ENCODE data around the gene FETUB.
"Not testable (repeated sequence)": the region's sequence is repeated elsewhere in the genome, so short reads cannot be mapped to it uniquely, and the experiment has no call there.

Gene FETUB

DNA sequence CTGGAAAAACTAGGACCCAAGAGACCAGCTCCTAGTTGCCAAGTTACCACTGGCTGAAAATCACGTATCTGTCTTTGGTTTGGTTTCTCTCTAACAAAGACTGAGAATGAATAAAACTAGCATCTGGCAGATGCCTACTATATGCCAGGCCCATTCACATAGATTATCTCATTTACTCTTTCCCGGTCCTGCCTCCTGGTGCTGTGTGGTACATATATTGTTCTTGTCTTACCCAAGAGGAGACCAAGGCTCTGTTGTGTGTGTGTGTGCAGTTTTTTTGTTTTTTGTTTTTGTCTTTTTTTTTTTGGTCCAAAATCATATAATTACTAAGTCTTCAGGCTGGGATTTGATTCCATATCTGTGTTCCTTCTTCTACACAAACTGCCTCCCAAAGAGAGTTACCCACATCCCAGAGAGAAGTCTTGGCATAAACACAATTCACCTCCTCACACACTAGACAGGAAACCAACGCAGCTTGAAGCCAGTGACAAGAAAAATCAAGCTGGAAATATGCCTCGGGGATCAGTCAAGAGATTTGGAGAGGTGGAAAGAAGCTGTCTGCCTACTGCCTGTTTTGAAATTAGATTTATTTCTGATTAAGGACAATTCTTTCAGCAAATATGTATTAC lies 26.4 kb upstream of the FETUB start:
- peak; percentile 6 for DNase-seq

DNA sequence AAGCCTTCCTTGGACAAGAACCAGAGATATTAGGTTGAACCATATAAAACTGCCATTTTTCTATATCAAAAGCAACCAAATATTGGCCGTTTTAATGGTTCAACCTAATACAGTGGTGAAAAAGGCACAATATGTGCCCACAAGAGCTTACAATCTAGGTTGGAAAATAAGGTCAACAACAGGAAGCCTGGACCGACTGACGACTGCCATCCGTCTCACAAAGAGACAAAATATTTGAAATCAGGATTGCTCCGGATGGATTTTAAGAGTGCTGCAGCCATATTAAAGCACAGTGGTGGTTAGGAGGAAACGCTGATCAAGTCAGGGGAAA lies 26.0 kb upstream of the FETUB start:
- no peak for DNase-seq

GRCh38 chr3:186614597-186615483 lies 25.4 kb upstream of the FETUB start:
- peak; percentile 66 for DNase-seq

- DNase-seq: no peak
These were observed 23.9 kb upstream of the FETUB start for GRCh38 chr3:186616299-186616617.

- DNase-seq: peak; percentile 94
These were observed 22.9 kb upstream of the FETUB start for GRCh38 chr3:186617036-186617946.

DNA sequence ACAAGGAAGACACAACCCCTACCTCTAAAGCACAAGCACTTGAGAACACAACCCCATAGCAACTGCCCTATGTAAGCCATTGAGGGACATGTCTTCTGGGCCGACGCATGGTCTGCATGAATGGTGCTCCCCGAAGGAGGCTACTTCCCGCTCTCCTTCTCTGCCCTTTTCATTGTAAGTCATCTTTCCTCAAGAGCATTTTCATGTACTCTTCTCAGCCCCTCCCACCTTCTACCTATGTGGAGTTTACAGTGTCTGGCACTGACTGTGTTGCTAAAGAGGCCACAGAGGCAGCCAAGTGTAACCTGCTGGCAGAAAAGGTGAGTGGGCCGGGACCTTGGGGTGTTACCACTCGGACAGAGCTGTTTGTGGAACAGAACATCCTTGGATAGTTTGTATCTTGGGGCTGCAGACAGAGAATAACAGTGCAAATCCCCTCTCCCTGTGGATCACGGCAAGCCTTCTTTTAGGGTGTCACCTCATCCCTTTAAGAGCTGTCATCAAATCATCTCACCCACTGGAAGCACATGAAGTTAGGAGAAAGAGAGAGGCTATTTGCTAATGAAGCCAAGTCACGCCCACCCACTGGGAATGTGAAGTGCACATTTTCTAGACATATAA lies 21.8 kb upstream of the FETUB start:
- no peak for DNase-seq

GRCh38 chr3:186619787-186620212 lies 20.4 kb upstream of the FETUB start:
- DNase-seq: no peak

DNA sequence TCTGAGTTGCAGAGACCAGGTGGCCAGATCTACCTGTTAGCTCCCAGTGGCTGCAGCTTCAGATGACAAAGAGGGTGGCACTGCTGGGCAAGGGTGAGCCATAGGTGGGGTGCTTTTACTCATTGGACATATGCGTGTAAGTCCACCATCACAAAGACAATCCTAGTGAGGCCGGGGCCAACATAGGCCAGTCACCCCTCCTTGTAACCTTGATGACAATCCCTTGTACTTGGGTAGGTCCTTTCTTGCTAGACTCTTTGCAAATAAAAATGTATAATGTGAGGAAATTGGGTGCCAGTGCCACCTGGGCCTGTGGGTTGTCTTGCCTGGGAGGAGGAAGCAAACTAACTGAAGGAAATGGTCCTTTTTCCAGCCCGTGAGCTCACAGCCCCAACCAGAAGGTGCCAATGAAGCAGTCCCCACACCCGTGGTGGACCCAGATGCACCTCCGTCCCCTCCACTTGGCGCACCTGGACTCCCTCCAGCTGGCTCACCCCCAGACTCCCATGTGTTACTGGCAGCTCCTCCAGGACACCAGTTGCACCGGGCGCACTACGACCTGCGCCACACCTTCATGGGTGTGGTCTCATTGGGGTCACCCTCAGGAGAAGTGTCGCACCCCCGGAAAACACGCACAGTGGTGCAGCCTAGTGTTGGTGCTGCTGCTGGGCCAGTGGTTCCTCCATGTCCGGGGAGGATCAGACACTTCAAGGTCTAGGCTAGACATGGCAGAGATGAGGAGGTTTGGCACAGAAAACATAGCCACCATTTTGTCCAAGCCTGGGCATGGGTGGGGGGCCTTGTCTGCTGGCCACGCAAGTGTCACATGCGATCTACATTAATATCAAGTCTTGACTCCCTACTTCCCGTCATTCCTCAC lies 19.7 kb upstream of the FETUB start:
- no peak for DNase-seq

- DNase-seq: no peak
These were observed 18.1 kb upstream of the FETUB start for GRCh38 chr3:186621894-186622650.

DNA sequence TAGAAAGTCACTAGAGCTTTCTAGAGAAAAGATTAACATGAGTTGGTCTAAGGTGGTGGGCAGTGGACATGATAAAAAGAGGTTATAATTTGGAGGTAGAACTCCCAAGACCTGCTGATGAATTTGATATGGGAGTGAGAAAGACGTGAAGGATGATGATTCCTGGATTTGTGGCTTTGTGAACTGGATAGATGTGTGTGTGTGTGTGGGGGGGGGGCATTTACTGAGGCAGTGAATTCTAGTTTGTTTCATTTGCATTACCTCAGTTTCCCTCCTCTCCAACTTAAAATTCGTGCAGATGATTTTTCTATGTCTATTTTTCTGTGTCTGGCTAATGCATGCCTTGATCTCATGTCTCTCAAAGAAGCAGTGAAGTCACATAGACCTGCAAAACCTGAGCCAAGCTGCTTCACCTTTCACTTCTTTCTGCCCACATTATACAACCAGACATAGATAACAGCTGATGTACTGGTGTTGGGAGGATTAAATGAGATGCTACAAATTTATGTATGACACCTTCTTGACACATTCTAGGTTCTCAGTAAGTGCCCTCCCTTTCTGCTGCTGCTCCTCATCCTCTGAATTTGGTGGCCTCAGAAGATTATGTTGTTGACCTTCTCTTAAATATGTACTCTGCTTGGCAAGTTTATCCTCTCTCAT lies 17.4 kb upstream of the FETUB start:
- DNase-seq: no peak

DNA sequence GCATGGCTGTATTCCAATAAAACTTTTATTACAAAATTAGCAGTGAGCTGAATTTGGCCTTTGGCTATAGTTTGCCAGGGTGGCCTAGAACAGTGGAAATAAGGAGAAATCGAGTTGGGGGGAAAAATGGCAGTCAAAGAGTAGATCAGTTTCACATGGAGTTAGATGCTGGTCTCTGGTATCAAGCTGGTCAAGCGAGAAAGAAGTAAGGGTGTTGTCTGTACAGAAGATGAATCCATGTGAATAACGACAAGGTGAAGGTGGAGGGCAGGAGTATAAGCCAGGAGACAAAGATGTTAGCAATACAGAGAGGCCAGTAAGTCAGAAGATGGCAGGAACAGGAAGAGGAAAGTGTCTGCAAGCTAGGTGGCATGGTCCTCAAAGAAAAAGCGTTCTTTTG lies 15.6 kb upstream of the FETUB start:
- no peak for DNase-seq

DNA sequence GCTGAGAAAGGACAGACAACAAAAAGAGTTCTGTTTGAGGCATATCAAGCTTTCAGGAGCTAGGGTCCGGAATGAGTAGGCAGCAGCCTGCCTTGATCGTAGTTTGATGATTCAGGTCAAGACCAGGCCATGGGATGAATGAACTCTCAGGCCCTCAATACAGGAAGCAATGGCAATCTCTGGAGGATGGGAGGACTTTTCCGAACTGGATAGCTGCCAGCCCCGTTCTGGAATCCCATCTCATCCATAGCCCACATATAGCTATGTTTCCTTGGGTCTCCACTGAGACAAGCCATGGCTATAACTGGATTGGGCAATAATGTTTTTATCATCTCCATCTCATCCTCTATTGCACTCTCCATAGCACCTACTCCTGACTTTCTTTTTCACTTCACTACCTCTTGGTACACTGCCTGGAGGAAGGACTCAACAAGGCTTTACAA lies 14.6 kb upstream of the FETUB start:
- DNase-seq: no peak

- DNase-seq: no peak
These were observed 13.8 kb upstream of the FETUB start for GRCh38 chr3:186626254-186626847.

DNA sequence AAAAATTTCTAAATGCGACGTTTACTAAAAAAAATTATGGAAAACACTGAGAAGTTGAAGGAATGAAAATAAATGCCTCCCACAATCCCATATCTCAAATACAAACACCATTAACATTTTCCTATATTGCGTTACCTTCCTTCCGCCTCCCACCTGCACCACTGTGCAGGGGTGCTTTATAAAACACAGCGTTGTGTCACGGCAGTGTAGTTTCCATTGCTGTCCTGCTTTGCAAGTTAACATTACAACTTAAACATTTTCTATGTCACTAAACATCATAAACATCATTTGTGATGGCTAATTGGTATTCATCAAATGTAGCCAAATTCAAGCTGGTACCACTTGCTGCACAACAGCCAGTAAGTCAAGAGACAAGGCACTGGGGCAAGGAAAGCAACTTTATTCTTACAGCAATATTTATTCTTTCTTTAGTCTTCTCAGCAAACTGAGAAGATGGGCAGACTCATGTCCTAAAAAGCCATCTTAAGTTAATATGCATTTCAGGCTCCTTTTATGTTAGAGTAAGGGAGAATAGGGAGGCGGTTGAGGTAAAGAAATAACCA lies 12.3 kb upstream of the FETUB start:
- DNase-seq: no peak

- DNase-seq: no peak
These were observed 11.4 kb upstream of the FETUB start for GRCh38 chr3:186628756-186629155.

- no peak for DNase-seq
These were observed 9.1 kb upstream of the FETUB start for GRCh38 chr3:186630950-186631641.

DNA sequence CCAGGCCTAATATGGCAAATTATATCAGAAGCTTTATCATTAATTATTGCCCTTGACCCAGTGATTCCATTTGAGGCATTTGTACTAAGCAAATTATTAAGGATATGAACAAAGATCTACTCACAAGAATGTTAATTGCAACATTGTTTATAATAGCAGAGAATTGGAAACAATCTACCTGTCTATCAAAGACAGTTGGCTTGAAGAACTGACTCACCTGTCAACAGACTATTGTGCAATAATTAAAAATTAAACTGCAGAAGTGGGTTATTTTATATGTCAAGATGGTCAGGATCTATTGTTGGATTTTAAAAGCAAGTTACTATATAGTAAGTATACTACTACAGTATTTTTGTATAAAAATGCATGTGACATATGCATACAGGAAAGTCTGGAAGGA lies 6.7 kb upstream of the FETUB start:
- no peak for DNase-seq

- not testable (repeated sequence) for DNase-seq
These were observed 6.0 kb upstream of the FETUB start for GRCh38 chr3:186634207-186634606.

DNA sequence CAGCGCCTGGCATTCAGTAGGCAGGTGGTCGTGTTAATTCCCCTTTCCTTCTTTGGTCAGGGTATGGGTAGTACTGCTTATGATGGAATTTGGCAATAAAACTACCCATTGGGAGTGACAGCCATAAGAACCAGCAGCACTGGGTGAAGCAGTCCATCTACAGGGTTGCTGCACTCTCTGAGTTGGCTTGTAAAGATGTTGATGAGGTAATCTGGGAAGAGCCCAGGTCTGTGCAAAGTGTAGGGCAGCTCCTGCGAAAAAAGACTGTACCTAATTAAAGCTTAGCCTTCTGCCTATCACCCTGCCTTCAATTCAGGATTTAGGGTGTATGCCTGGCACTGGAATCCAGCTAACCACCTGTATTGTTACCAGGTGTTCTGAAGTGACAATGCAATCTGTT lies 4.7 kb upstream of the FETUB start:
- no peak for DNase-seq

Measured in fibroblast of skin of scalp (primary cell).